ENCODE results near the gene CFLAR. TPM values are rescaled to one million over a fixed set of nuclear protein-coding genes. Genes with fewer than 3 reads are reported as not detected.

The CFLAR gene
- total RNA-seq, 1 experiment from 2014 or later: 35.6 TPM

GRCh38 chr2:201100497-201100896, 15.5 kb upstream of the CFLAR start:
- no peak overlapping the region for H3K9ac ChIP-seq (ENCODE audit: low read length)
- ChIA-PET CTCF (interaction anchor here (0.9 kb wide), 1 partner anchor 58 kb away, joined by 3 read pairs; no protein-coding TSS in a partner anchor), POLR2A (no interaction called here), RAD21 (ENCODE audit: low non-redundant PET in 1 of 2, low total read pairs in 2 of 2, uncharacterized antibody in 2 of 2, unreplicated experiment in 2 of 2) (no interaction called here)
- no peak overlapping the region for H2AFZ ChIP-seq (ENCODE audit: low read depth, low read length, poor library complexity, severe bottlenecking)
- BruUV-seq (replicated peaks): no TSS peak
- H3K36me3 ChIP-seq (ENCODE audit: control insufficient read depth in 1 of 2, insufficient read depth in 2 of 2, low read length in 2 of 2): no peaks in the 10 kb centered on the region
- no peaks in the 10 kb centered on the region for H3K9me3 ChIP-seq (ENCODE audit: control insufficient read depth in 1 of 2, insufficient read depth in 1 of 2, low read depth in 1 of 2, low read length in 2 of 2)
- no peak overlapping the region for H3K4me2 ChIP-seq (ENCODE audit: low read length)
- no peaks in the 10 kb centered on the region for H3K27me3 ChIP-seq (ENCODE audit: insufficient read depth, low read length)
- TF ChIP-seq POLR2AphosphoS5 (IDR thresholded peaks at IDR 0.05; ENCODE audit: low read depth, low read length): no peak
- no peak for TF ChIP-seq TCF7L2 (IDR thresholded peaks at IDR 0.05; ENCODE audit: borderline replicate concordance, extremely low read depth, insufficient read depth, insufficient read length)
- ATAC-seq: no peak
- H3K4me3 ChIP-seq (replicated peaks in 1 of 2; ENCODE audit: low read depth in 1 of 2, low read length in 2 of 2): no peak overlapping the region
- no peaks in the 10 kb centered on the region for H3K9me2 ChIP-seq (ENCODE audit: insufficient read depth)
- intact Hi-C loops (cut with micrococcal nuclease): no loop called here
- H3K27ac ChIP-seq (ENCODE audit: low read depth, low read length): no peak overlapping the region
- no peak for DNase-seq (ENCODE audit: low read depth, low spot score)
- H3K79me2 ChIP-seq (ENCODE audit: insufficient read depth, low read length): no peaks in the 10 kb centered on the region
- H3K4me1 ChIP-seq (ENCODE audit: control insufficient read depth in 1 of 2, insufficient read depth in 2 of 2, low read length in 2 of 2): no peaks in the 10 kb centered on the region
- no peaks in the 10 kb centered on the region for H4K20me1 ChIP-seq (ENCODE audit: insufficient read depth)

GRCh38 chr2:201105759-201106158, 10.2 kb upstream of the CFLAR start:
- no TSS peak for BruUV-seq (replicated peaks)
- Histone ChIP-seq H3K9me2 (ENCODE audit: insufficient read depth) (no peaks in the 10 kb centered on the region), H3K9me3 (ENCODE audit: control insufficient read depth in 1 of 2, insufficient read depth in 1 of 2, low read depth in 1 of 2, low read length in 2 of 2) (peaks cover 0 to 4% of the 10 kb centered on the region in 2 experiments; a peak in 1 of 4 replicates), H3K4me1 (ENCODE audit: control insufficient read depth in 1 of 2, insufficient read depth in 2 of 2, low read length in 2 of 2) (no peaks in the 10 kb centered on the region), H3K27ac (ENCODE audit: low read depth, low read length) (no peak overlapping the region), H3K36me3 (ENCODE audit: control insufficient read depth in 1 of 2, insufficient read depth in 2 of 2, low read length in 2 of 2) (no peaks in the 10 kb centered on the region), H3K4me3 (replicated peaks in 1 of 2; ENCODE audit: low read depth in 1 of 2, low read length in 2 of 2) (no peak overlapping the region), H3K9ac (ENCODE audit: low read length) (no peak overlapping the region), H3K79me2 (ENCODE audit: insufficient read depth, low read length) (no peaks in the 10 kb centered on the region), H4K20me1 (ENCODE audit: insufficient read depth) (no peaks in the 10 kb centered on the region), H3K4me2 (ENCODE audit: low read length) (no peak overlapping the region), H3K27me3 (ENCODE audit: insufficient read depth, low read length) (no peaks in the 10 kb centered on the region), H2AFZ (ENCODE audit: low read depth, low read length, poor library complexity, severe bottlenecking) (no peak overlapping the region)
- CTCF ChIA-PET: no interaction called here
- ATAC-seq (no peak), DNase-seq (ENCODE audit: low read depth, low spot score) (no peak)
- intact Hi-C loops (cut with micrococcal nuclease): no loop called here
- TF ChIP-seq JUND (IDR thresholded peaks at IDR 0.05): no peak
- no peak for TF ChIP-seq SIN3A (IDR thresholded peaks at IDR 0.05; ENCODE audit: low read depth)
- TF ChIP-seq ZNF274 (IDR thresholded peaks at IDR 0.05; ENCODE audit: low read depth, low read length): no peak
- TF ChIP-seq SP1 (IDR thresholded peaks at IDR 0.05; ENCODE audit: low read depth): no peak
- no peak for TF ChIP-seq FOSL1 (IDR thresholded peaks at IDR 0.05; ENCODE audit: low read depth)
- no peak for TF ChIP-seq ELF1 (IDR thresholded peaks at IDR 0.05; ENCODE audit: borderline replicate concordance, low read depth)
- TF ChIP-seq CBX3 (IDR thresholded peaks at IDR 0.05; ENCODE audit: low read depth): no peak
- no peak for TF ChIP-seq ATF3 (IDR thresholded peaks at IDR 0.05)
- no peak for TF ChIP-seq TCF7L2 (IDR thresholded peaks at IDR 0.05; ENCODE audit: borderline replicate concordance, extremely low read depth, insufficient read depth, insufficient read length)
- TF ChIP-seq CEBPB (IDR thresholded peaks at IDR 0.05; ENCODE audit: low read depth): no peak
- no peak for TF ChIP-seq EGR1 (IDR thresholded peaks at IDR 0.05; ENCODE audit: low read depth)
- POLR2A ChIA-PET: no interaction called here
- RAD21 ChIA-PET (ENCODE audit: low non-redundant PET in 1 of 2, low total read pairs in 2 of 2, uncharacterized antibody in 2 of 2, unreplicated experiment in 2 of 2): no interaction called here

All from HCT116 (cell line).